Testis (tissue), 2 donors: ENCODE results near the gene SND1.

Source experiments
- POLR2A ChIP-seq: fragments of 450-650 bp; IDR thresholded peaks from one replicate; pipeline ENCODE4 v1.6.1; 2017; ENCODE audit warnings: antibody characterized with exemption, mild to moderate bottlenecking, moderate library complexity
- TF ChIP-seq, protein P1 (sequence below), 3 experiments: fragments of 450-650 bp in 2 of 3; fragments of 200-600 bp in 1 of 3; sonication (generic) in 1 of 3; IDR thresholded peaks; one replicate each; pipeline ENCODE4 v1.5.1; 2016 to 2019; ENCODE audit warnings: antibody characterized with exemption in 3 of 3, mild to moderate bottlenecking in 2 of 3, moderate library complexity in 1 of 3

DNA sequence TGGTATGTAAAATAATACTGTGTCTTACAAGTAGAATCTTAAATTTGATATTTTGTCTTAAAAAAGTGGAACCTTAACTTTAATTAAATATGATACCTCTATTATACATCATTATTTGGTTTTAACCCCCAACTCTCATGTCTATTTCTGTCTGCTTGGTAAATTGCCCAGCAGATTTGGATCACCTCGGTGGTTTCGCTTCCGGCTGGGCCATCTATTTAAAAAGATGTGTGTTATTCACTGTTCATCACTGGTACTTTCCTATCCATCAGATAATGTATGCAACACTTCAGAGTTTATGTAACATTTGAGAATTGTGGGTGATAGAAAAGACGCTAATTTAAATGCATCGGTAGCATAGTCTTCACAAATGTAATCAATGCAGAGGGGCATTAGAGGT lies 119.7 kb downstream of the SND1 start:
- TF ChIP-seq, protein P1, sequence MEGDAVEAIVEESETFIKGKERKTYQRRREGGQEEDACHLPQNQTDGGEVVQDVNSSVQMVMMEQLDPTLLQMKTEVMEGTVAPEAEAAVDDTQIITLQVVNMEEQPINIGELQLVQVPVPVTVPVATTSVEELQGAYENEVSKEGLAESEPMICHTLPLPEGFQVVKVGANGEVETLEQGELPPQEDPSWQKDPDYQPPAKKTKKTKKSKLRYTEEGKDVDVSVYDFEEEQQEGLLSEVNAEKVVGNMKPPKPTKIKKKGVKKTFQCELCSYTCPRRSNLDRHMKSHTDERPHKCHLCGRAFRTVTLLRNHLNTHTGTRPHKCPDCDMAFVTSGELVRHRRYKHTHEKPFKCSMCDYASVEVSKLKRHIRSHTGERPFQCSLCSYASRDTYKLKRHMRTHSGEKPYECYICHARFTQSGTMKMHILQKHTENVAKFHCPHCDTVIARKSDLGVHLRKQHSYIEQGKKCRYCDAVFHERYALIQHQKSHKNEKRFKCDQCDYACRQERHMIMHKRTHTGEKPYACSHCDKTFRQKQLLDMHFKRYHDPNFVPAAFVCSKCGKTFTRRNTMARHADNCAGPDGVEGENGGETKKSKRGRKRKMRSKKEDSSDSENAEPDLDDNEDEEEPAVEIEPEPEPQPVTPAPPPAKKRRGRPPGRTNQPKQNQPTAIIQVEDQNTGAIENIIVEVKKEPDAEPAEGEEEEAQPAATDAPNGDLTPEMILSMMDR (IDR thresholded peaks at IDR 0.05) = no peak
- TF ChIP-seq POLR2A = no peak
